ENCODE results near the gene DUSP15. TPM values are rescaled to one million over a fixed set of nuclear protein-coding genes. Genes with fewer than 3 reads are reported as not detected.

Gene DUSP15
- total RNA-seq, 1 donor from 2014 or later = 4.5 TPM

DNA sequence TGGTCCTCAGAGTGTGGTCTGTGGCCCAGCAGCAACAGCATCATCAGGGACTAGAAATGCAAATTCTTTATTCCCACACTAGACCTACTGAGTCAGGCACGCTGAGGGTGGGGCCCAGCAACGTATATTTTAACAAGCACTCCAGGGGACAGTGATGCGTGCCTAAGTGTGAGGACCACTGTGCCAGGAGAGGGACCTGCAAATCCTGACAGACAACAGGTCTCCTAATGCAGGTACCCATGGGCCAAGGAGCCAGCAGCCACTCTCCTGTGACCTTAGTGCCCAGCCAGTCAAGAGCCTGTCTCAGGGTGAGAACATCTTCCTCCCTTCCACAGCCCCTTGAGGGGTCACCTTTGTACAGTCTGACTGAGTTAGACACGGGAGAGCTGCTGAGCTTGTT lies 59.1 kb downstream of the DUSP15 start:
- H3K4me3 ChIP-seq (ENCODE audit: low read depth, low read length) = no peak overlapping the region
- H3K27me3 ChIP-seq (ENCODE audit: control insufficient read depth, insufficient read depth, low read length) = no peaks in the 10 kb centered on the region
- H3K36me3 ChIP-seq (ENCODE audit: control insufficient read depth, insufficient read depth, low read length) = no peaks in the 10 kb centered on the region
- no peak for DNase-seq (ENCODE audit: low read depth)
- TF ChIP-seq, protein P1, sequence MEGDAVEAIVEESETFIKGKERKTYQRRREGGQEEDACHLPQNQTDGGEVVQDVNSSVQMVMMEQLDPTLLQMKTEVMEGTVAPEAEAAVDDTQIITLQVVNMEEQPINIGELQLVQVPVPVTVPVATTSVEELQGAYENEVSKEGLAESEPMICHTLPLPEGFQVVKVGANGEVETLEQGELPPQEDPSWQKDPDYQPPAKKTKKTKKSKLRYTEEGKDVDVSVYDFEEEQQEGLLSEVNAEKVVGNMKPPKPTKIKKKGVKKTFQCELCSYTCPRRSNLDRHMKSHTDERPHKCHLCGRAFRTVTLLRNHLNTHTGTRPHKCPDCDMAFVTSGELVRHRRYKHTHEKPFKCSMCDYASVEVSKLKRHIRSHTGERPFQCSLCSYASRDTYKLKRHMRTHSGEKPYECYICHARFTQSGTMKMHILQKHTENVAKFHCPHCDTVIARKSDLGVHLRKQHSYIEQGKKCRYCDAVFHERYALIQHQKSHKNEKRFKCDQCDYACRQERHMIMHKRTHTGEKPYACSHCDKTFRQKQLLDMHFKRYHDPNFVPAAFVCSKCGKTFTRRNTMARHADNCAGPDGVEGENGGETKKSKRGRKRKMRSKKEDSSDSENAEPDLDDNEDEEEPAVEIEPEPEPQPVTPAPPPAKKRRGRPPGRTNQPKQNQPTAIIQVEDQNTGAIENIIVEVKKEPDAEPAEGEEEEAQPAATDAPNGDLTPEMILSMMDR (IDR thresholded peaks at IDR 0.05; ENCODE audit: insufficient read depth, low read length, poor library complexity, severe bottlenecking) = no peak

Other genes with a start within 250 kb of the DUSP15 start
- 0.25 TPM in 1 of 2 replicates, not detected in the other for gene COX4I2, start 232.6 kb downstream of the DUSP15 start, total RNA-seq
- 252 and 283 TPM in 2 replicates for gene BCL2L1, start 147.7 kb downstream of the DUSP15 start, total RNA-seq
- gene TPX2, start 131.2 kb downstream of the DUSP15 start, total RNA-seq = 16.0 and 16.1 TPM in 2 replicates
- 0.21 and 1.8 TPM in 2 replicates for gene MYLK2, start 51.2 kb downstream of the DUSP15 start, total RNA-seq
- gene FOXS1, start 24.9 kb downstream of the DUSP15 start, total RNA-seq = 5.7 and 5.9 TPM in 2 replicates
- gene TTLL9, start 107 bp upstream of the DUSP15 start, total RNA-seq = not detected in 2 replicates
- 18.0 and 18.4 TPM in 2 replicates for gene PDRG1, start 81.5 kb upstream of the DUSP15 start, total RNA-seq
- 0.08 and 0.34 TPM in 2 replicates for gene XKR7, start 97.6 kb upstream of the DUSP15 start, total RNA-seq
- not detected in 2 replicates for gene CCM2L, start 139.9 kb upstream of the DUSP15 start, total RNA-seq
- 0.17 and 0.34 TPM in 2 replicates for gene HCK, start 181.7 kb upstream of the DUSP15 start, total RNA-seq
- gene TM9SF4, start 239.2 kb upstream of the DUSP15 start, total RNA-seq = 39.6 and 43.4 TPM in 2 replicates

Measured in kidney epithelial cell (primary cell).